Occipital lobe (tissue), 2 donors: Measurements from ENCODE around the gene PIP5K1B. TPM values are rescaled to one million over a fixed set of nuclear protein-coding genes. Genes with fewer than 3 reads are reported as not detected.

ENCODE experiments used
- DNase-seq: peaks from one replicate; lab custom pipeline; 2025; lab: John Stamatoyannopoulos, UW
- total RNA-seq: library from RNA; depleted of rRNA; stranded (reverse); fragments of >200 nt; gene quantifications from one replicate; pipeline ENCODE4 v1.2.3, GENCODE V29; 2014

The PIP5K1B gene
- total RNA-seq, 1 donor from 2014 or later: 2.7 TPM

DNA sequence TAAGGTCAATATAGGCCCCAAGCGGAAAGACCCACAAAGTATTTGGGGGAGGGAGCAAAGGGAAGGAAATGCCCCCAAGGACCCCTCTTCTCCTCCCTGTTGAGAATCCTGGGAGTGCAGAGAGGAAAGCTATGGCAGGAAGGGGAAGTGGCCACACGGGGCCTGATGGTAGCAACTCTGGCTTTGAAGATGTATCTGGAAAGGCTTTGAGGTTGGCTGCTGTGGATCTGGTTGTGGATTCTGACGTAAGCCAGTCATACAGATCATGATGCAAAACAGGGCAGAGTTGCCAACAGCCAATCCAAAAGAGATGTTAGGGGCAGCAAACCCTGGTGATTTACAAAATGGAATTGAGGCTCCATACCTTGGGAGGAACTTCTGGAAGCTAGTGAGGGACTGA is 200.1 kb downstream of the PIP5K1B start:
- DNase-seq: no peak

- DNase-seq: no peak
These were observed 202.9 kb downstream of the PIP5K1B start for GRCh38 chr9:68907910-68908309.

- DNase-seq: no peak
These were observed 207.5 kb downstream of the PIP5K1B start for GRCh38 chr9:68912561-68912960.

DNA sequence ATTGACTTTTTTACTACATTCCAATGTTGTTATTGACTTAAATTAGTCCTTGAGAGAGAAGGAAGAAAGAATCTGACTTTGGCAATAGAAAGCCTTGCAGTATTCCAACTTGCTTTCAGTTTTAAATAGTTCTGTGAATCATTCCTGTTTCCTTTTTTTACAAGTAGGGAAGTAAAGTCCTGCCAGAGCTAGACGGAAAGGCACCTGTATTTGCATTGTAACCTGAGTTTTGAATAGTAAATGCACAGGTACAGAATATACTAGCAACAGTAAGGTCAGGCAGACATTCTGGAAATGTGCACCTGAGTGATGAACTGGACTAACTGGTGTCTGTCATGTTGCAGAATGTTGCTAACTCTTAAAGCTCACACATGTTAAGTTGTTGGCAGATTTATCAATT is 208.0 kb downstream of the PIP5K1B start:
- no peak for DNase-seq

GRCh38 chr9:68914751-68915150 is 209.7 kb downstream of the PIP5K1B start:
- DNase-seq: no peak

DNA sequence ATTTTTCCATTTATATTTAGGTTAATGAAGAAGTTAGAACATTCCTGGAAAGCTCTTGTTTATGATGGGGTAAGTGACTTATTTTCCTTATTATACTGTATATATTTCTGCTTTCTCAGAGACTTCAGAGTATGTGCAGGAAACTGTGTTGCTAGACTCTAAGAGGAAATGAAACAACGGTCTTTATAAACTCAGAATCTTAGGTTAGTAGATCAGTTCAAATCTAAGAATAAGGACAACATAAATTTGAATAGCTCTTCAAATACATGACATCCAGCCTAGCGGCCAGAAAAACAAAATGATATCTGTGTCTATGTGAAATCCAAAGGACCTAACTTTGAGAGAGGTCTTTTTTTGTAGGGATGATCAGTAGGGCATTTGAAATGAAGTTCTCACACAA is 214.6 kb downstream of the PIP5K1B start:
- DNase-seq: no peak

- DNase-seq: no peak
These were observed 215.9 kb downstream of the PIP5K1B start for GRCh38 chr9:68920921-68921320.

- no peak for DNase-seq
These were observed 218.4 kb downstream of the PIP5K1B start for GRCh38 chr9:68923480-68923879.

- DNase-seq: no peak
These were observed 220.1 kb downstream of the PIP5K1B start for GRCh38 chr9:68925175-68925574.

DNA sequence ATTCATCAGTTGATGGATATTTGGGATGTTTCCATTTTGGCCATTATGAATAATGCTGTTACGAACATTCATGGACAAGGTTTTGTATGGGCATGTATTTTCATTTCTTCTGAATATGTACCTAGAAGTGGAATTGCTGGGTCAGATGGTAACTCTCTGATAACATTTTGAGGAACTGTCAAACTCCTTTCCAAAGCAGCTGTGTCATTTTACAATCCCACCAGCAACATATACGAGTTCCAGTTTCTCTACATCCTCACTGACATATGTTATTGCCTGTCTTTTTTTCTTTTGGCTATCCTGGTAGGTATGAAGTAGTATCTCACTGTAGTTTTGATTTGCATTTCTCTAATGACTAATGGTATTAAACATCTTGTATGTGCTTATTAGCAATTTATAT is 222.1 kb downstream of the PIP5K1B start:
- no peak for DNase-seq

DNA sequence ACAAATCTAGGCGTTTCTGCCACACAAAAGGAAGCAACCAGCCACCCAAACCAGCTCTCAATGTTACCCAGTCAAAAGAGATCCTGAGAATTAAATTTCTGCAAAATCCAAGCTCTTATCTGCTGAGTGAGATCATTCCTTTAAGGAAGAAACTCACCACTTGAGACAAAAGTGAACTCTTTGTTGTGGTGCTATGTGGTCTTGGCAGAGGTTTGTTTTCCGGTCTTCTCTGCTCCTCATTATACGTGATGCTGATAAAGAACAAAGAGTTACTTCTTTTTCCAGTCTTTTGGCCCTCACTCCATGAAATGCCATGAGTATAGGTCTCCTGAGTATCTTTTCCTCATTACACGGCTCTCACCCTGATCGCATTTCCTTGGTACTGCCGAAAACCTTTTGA is 226.8 kb downstream of the PIP5K1B start:
- DNase-seq: no peak

DNA sequence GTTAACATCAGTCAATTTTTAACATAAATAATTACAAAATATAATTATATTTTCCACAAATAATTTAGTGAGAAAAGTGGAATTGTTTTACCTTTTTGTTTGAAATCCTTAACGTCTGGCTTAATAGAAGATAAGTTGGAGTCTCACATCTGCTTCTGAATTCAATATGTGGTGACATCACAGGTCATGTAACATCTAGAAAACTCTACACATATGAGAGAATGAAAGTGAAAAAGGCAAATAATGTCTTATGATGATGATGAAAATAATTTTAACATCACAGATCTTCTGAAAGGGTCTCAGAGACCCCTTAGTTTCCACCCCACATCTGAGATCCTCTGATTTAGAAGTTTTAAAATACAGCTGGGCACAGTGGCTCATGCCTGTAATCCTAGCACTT is 227.4 kb downstream of the PIP5K1B start:
- no peak for DNase-seq

DNA sequence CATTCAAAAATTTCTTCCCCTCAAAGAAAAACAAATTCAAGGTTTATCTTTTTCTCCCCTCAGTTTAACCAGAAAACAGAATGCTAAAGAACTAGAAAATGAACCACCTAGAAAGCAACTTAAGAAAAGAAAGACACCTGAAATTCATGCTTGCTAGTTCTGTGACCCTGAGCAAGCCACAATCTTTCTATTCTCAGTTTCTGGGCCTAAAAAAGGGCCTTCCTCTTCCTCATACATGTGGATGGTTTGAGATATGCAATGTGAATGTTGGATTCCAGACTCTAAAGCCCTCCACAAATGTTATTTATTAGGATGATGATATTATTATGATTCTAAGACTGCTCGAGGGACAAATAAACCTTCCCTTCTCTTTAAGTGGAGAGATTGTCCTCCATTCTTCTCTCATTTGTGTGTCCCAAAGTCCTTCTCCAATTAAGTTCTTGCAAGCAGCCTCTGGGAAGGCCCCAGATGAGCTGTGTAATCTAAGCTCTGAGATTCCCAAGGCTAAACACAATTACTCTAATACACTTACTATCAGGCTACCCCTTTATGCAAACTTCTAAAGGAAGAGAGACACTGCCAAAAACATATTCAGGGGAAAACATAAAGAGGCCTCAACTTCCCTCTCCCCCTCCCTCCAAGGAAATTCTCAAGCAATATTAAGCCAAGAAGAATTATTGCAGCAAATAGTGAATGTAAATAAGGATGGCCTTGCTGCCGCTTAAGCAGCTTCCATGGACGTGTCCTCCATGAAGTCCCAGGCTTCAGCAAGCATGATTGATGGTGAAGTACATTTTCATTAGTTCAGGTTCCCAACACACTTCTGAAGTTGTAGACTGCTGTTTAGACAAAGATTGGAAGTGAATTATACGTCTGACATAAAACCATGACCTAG is 228.6 kb downstream of the PIP5K1B start:
- no peak for DNase-seq

GRCh38 chr9:68934329-68934644 is 229.2 kb downstream of the PIP5K1B start:
- DNase-seq: no peak

GRCh38 chr9:68940573-68940972 is 235.5 kb downstream of the PIP5K1B start:
- DNase-seq: no peak

- DNase-seq: no peak
These were observed 236.9 kb downstream of the PIP5K1B start for GRCh38 chr9:68941780-68942459.

- no peak for DNase-seq
These were observed 237.8 kb downstream of the PIP5K1B start for GRCh38 chr9:68942790-68943189.

DNA sequence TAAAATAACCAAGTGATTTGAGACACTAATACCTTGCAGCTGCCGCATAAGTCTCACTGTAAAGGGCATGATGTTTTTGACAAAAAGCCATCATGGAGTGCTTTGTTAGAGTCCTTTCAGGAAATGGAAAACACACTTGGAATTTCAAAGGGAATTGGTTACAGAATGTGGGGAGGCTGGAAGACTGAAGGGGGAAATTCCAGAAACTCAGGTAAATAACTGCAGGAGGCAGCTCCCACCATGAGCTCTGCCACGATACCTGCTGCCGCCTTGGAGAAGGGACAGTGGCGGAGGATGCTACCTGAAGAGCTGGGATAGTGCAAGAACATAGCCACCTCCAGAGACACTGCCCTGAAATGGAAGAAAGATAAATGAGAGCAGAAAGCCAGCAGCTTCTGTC is 242.0 kb downstream of the PIP5K1B start:
- no peak for DNase-seq

DNA sequence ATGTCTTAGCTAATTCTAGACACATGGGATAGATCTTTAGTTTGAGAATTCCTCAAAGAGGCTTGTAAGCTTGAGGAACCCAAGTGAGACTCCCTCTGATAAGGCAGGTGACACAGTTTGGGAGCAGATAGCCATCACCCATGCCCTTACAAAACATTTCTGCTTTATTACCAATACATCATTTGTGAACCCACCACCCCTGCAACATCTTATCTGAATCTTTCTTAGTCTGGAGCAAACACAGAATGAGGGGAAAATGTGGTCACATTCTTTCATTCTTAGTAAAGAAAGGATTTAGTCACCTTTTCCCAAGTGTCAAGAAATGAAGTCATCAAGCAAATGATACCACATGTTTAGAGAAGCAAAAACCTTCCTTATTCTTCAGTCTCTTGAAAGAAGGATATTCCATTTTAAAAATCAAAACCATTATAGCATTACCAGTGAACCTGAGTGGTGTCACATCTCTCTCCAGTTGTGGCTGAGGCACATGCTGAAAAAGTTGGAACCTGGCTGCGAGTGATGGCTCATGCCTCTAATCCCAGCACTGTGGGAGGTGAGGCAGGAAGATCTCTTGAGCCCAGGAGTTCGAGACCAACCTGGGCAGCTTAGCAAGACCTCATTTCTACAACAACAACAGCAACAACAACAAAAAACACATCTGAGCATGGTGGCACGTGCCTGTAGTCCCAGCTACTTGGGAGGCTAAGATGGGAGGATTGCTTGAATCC is 243.0 kb downstream of the PIP5K1B start:
- no peak for DNase-seq

GRCh38 chr9:68949271-68950000 is 244.4 kb downstream of the PIP5K1B start:
- no peak for DNase-seq

DNA sequence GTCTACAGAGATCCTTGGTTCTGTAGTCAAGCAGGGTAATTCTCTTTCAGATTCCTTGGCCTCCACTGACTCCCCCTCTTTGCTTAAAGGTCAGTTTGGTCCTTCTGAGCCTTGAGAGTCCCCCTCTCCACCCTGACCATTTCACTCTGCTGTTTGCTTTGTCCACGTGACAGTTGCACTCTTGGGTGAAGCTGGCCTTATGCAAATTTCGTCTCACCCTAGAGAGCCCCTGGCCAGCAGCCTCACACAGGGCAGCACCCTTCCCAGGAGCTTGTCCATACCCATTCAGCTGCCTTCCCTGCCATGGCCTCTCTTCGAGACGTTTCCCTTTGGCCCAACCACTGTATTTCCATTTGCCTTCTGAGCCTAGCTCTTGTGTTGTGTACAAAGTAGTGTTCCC is 245.1 kb downstream of the PIP5K1B start:
- no peak for DNase-seq

DNA sequence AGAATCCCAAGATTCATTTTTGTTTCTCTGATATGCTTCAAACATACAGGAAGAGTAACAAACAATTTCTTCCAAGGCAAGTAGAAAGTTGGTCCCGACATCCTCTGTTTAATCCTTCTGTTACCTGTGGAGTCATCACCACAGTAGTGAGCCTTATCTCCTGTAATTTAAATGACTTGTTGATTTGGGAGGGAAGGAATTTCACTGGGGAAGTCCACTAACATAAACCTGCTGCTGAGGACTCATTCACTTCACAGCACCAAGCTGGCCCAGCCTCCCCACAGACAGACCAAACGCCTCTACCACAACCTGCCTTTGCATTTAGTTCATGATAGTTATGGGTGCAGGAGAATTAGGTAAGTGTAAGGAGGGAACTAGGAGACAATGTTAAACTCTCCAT is 245.6 kb downstream of the PIP5K1B start:
- DNase-seq: no peak
